Measurements from ENCODE around the gene CASP9. TPM values are rescaled to one million over a fixed set of nuclear protein-coding genes. Genes with fewer than 3 reads are reported as not detected.

The CASP9 gene
- total and polyA plus RNA-seq, 10 of the 15 experiments (the other 5 are each of a cell fraction or from before 2014, with no cell fraction given): 2.7 to 14.6 (median 7.6) TPM

- BruUV-seq (replicated peaks): no TSS peak
- SMC1A ChIA-PET (ENCODE audit: uncharacterized antibody, unreplicated experiment): no interaction called here
- Histone ChIP-seq H3K9me3 (replicated peaks; ENCODE audit: control insufficient read depth, insufficient read depth, low read length) (no peaks in the 10 kb centered on the region), H3K36me3 (ENCODE audit: control insufficient read depth in 2 of 2, insufficient read depth in 2 of 2, low read length in 1 of 2) (no peaks in the 10 kb centered on the region), H3K27me3 (replicated peaks in 1 of 2; ENCODE audit: control insufficient read depth in 2 of 2, insufficient read depth in 2 of 2, low read length in 1 of 2) (no peaks in the 10 kb centered on the region), H4K20me1 (ENCODE audit: control insufficient read depth, insufficient read depth) (no peaks in the 10 kb centered on the region), H3K4me2 (ENCODE audit: control insufficient read depth, insufficient read depth) (no peak overlapping the region), H3K4me1 (ENCODE audit: control insufficient read depth, insufficient read depth, low read length) (no peaks in the 10 kb centered on the region), H3K4me3 (no peak overlapping the region), H2AFZ (ENCODE audit: control insufficient read depth, low read depth, low read length) (no peak overlapping the region), H3K79me2 (ENCODE audit: control insufficient read depth, insufficient read depth, low read length) (no peaks in the 10 kb centered on the region), H3K9ac (ENCODE audit: control insufficient read depth, insufficient read depth, low read length) (no peak overlapping the region), H3K27ac (ENCODE audit: control insufficient read depth, insufficient read depth) (no peak overlapping the region)
- 92% methylated on average over 5 of the region's 5 CpGs for WGBS (ENCODE audit: insufficient coverage, insufficient replicate concordance, low lambda C conversion rate, missing lambda C conversion rate)
- FAIRE-seq (no peak), ATAC-seq (no peak), DNase-seq (ENCODE audit: low read depth, low spot score) (no peak)
- POLR2A ChIA-PET: no interaction called here
- RAD21 ChIA-PET (ENCODE audit: unreplicated experiment): no interaction called here
- intact Hi-C loops (cut with micrococcal nuclease; ENCODE audit: unreplicated experiment): no loop called here
- in situ Hi-C loops (cut with MboI): no loop called here
- CTCF ChIA-PET: no interaction called here
- TF ChIP-seq BMI1 (IDR thresholded peaks at IDR 0.05; ENCODE audit: borderline replicate concordance) (no peak), ZNF217 (IDR thresholded peaks at IDR 0.05) (no peak), CBFB (IDR thresholded peaks at IDR 0.05; ENCODE audit: low read depth) (no peak), CUX1 (IDR thresholded peaks at IDR 0.05; ENCODE audit: insufficient replicate concordance, low read depth, low read length) (no peak), TCF3 (IDR thresholded peaks at IDR 0.05; ENCODE audit: borderline replicate concordance, insufficient read depth, low read depth, low read length) (no peak), SRF (IDR thresholded peaks at IDR 0.05; ENCODE audit: low read depth in 2 of 2, low read length in 2 of 2) (no peak), ZNF592 (IDR thresholded peaks at IDR 0.05) (no peak), IKZF1 (conservative IDR thresholded peaks at IDR 0.05) (no peak), SREBF1 (IDR thresholded peaks at IDR 0.05; ENCODE audit: low read length) (no peak), RELA (IDR thresholded peaks at IDR 0.05; ENCODE audit: borderline replicate concordance, partially characterized antibody) (no peak), SMARCA5 (IDR thresholded peaks at IDR 0.05) (no peak), CREM (IDR thresholded peaks at IDR 0.05; ENCODE audit: low read depth) (no peak)
- TF ChIP-seq, protein P1, sequence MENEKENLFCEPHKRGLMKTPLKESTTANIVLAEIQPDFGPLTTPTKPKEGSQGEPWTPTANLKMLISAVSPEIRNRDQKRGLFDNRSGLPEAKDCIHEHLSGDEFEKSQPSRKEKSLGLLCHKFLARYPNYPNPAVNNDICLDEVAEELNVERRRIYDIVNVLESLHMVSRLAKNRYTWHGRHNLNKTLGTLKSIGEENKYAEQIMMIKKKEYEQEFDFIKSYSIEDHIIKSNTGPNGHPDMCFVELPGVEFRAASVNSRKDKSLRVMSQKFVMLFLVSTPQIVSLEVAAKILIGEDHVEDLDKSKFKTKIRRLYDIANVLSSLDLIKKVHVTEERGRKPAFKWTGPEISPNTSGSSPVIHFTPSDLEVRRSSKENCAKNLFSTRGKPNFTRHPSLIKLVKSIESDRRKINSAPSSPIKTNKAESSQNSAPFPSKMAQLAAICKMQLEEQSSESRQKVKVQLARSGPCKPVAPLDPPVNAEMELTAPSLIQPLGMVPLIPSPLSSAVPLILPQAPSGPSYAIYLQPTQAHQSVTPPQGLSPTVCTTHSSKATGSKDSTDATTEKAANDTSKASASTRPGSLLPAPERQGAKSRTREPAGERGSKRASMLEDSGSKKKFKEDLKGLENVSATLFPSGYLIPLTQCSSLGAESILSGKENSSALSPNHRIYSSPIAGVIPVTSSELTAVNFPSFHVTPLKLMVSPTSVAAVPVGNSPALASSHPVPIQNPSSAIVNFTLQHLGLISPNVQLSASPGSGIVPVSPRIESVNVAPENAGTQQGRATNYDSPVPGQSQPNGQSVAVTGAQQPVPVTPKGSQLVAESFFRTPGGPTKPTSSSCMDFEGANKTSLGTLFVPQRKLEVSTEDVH (IDR thresholded peaks at IDR 0.05; ENCODE audit: low read depth, partially characterized antibody): no peak
Measured at GRCh38 chr1:15492596-15492995, 31.4 kb downstream of the CASP9 start.

Measured in GM12878 (cell line).